K562 (cell line): ENCODE data around the gene RABEPK. TPM values are rescaled to one million over a fixed set of nuclear protein-coding genes. Genes with fewer than 3 reads are reported as not detected.
A peak's percentile ranks its signal among the peaks of the same experiment; 100 is the strongest.

Experiments used
- ETV6 ChIP-seq, 3 experiments: fragments of 150-350 bp in 1 of 3; sonication (generic) in 1 of 3; formaldehyde crosslinking in 1 of 3; IDR thresholded peaks; 2 replicates each; pipeline versions ENCODE4 v1.6.1 to v1.8.0; 2014 to 2022; ENCODE audit warnings: borderline replicate concordance in 2 of 3, low read depth in 2 of 3, antibody characterized with exemption in 1 of 3, low read length in 1 of 3, mild to moderate bottlenecking in 1 of 3, missing genetic modification reagents in 1 of 3
- HES1 ChIP-seq: fragments of 450-650 bp; IDR thresholded peaks from 2 replicates; pipeline ENCODE4 v1.6.1; 2016; ENCODE audit warnings: low read depth, mild to moderate bottlenecking, moderate library complexity
- MLX ChIP-seq, 2 experiments: fragments of 450-650 bp in 1 of 2; sonication (generic) in 1 of 2; formaldehyde crosslinking; conservative IDR thresholded peaks; 2 replicates each; pipeline versions ENCODE4 v1.4.0 to v1.8.1; 2020 to 2022; ENCODE audit warnings: mild to moderate bottlenecking in 1 of 2, missing genetic modification reagents in 1 of 2
- VEZF1 ChIP-seq: fragments of 200-800 bp; sonication (Bioruptor generic); IDR thresholded peaks from 2 replicates; pipeline ENCODE4 v1.6.1; 2017; ENCODE audit warnings: missing genetic modification characterization, missing compliant biosample characterization
- polyA plus RNA-seq, 8 experiments: library from polyadenylated mRNA; depleted of rRNA in 4 of 8; stranded (reverse) in 5 of 8; unstranded in 3 of 8; fragments of >200 nt; fragmentation: Nextera tagmentation in 2 of 8; fragmentation: Illumina TruSeq in 1 of 8; extraction: Ambion mirVana in 2 of 8; extraction: Trizol in 1 of 8; gene quantifications; 2 replicates each; pipeline versions ENCODE4 v1.2.1 to v1.2.3, GENCODE V29; 2011 to 2014; ENCODE audit warnings: inconsistent platforms in 1 of 8, missing spikeins in 1 of 8
- total RNA-seq, 7 experiments: library from RNA; depleted of rRNA in 6 of 7; stranded (reverse); fragments of >200 nt in 6 of 7; fragmentation: Illumina TruSeq in 2 of 7; extraction: Trizol in 2 of 7; gene quantifications; 2 replicates each; pipeline versions ENCODE4 v1.2.1 to v1.2.3, GENCODE V29; 2011 to 2021; ENCODE audit warnings: low replicate concordance in 1 of 7

The RABEPK gene
- total and polyA plus RNA-seq, 9 of the 15 experiments (the other 6 are each of a cell fraction or from before 2014, with no cell fraction given), result 38.3 to 113 (median 52.8) TPM

GRCh38 chr9:125261501-125262293 is 61.4 kb downstream of the RABEPK start, which contains the start of gene GAPVD1 (continued):
- peak; percentile 21 to 44; a peak in 1 of 4 replicates for TF ChIP-seq ETV6 (IDR thresholded peaks at IDR 0.05; ENCODE audit: borderline replicate concordance in 1 of 2, low read depth in 2 of 2, low read length in 1 of 2)
- no peak for TF ChIP-seq ETV6 (CRISPR knock-in tag; IDR thresholded peaks at IDR 0.05; ENCODE audit: borderline replicate concordance)
- TF ChIP-seq MLX (CRISPR knock-in tag; conservative IDR thresholded peaks at IDR 0.05), result peak in 1 of 2 experiments; percentile 84; a peak in 1 of 4 replicates
- no peak for TF ChIP-seq HES1
- peak; percentile 65 for TF ChIP-seq VEZF1 (CRISPR knock-in tag)
- TF ChIP-seq, all 486 proteins: peak for 165
